IPS DF 19.7 (cell line): ENCODE data around the gene THSD7B.
"Not testable (repeated sequence)": the region's sequence is repeated elsewhere in the genome, so short reads cannot be mapped to it uniquely, and the experiment has no call there.

Source experiments
- DNase-seq: peaks from one replicate; pipeline ENCODE4 v3.0.0-alpha.2; 2013; ENCODE audit warnings: low read depth, low spot score

The THSD7B gene

DNA sequence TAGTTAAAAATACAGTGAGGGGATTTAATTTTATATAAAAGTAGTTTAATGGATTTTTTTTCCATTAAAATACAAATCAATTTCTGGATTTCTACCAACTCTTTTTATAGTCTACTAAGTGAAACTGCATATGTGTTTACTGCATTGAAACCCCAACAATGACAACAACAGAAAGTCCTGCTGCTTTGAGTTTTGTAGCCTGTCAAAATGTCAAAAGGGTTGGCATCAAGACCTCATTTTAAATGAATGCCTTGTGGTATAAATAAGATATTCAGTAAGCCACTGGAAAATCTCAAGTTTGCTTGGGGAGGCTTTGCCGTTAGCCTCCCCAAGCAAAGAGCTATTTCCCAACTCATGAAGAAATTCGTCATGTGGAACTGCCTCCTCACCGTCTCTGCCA lies 758.6 kb downstream of the THSD7B start:
- no peak for DNase-seq

DNA sequence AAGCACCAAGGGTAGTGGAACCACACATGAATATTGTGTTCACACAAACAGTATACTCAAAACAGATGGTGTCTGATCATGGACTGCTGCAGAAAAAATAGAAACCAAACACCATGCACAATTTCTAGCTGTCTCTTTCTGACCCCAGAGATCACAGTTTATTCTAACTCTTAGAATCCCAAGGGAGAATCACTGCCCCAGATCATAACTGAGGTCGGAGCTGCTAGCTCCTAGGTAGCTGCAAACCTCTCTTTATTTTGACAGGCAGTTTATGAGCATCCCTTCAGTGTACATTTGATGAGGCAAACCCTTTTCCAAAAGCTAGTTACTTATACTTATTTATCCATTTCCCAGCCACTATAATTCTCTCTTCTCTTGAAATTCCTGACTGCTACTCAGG lies 759.8 kb downstream of the THSD7B start:
- DNase-seq: no peak

DNA sequence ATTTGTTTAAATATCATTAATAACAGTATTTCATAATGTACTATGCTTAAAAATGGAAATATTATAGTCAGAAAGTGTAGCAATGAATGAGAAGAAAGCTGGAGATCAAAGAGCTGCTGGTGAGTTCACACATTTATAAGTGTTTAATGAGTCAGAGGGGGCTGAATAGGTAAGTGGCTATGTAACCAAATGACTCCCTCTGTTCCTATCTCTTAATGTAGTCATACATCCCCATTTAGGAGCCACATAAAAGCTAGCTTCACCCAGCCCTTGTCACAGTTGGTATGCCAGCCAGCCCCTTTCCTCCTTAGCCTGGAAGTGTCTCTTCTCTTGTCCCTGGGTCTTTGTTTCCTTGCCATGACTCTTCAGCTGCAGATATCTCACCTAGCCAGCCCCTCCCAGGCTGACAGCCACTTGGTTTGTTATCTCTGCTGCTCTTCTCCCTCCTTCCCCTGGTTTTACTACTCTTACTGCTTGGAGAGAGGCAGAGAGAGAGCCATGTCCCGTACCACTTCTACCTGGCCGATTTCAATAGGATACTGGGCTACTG lies 760.4 kb downstream of the THSD7B start:
- no peak for DNase-seq

DNA sequence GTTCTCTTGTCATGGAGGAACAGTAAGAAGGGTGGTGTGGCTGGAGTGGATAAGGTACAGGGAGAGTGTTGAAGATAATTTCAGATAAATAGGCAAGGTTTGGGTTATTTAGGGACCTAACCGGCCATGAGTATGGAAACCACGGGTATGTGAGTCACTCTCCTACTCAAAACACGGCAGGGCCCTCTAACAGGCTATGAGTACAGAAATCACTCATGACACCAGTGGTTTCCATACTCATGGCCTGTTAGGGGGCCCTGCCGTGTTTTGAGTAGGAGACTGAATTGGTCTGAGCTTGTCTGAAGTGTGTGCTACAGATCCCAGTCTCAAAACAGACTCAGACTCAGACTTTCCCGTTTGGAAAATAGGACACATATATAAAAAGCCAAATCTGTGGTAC lies 770.6 kb downstream of the THSD7B start:
- DNase-seq: no peak

DNA sequence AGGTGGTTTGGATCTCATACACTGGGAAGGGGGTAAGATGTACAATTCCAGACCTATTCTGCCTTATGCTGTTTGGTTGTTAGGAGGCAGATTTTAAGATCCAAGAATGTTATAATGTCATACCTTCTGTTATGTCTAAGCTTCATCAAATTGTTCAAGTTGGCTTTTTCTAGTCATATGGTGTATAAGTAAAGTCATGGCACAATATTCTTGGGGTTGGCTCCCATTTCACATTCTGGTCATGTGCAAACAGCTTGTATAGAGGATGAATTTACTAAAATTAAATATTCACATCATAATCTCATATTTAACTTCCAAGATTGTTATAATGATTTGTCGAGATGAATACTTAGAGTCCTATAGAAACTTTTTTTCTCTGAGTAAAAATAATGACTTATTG lies 774.0 kb downstream of the THSD7B start:
- no peak for DNase-seq

DNA sequence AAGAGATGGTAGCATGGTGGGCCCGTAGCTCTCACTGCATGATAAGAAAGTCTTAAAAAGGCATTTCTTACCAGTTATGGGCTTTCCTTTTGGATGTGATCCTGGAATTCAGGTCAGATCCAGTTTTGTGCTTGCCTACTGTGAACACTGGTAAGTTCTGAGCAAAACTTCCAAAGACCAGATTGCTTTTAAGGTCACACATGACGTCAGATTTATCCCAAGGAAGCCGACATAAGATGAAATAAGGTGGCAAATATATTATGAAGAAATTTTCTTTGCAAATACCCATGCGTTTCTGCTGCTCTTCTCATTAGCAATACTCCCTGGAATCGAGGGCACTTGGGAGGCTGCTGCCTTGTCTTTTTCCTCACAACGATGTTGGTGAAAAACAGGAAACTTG lies 782.5 kb downstream of the THSD7B start:
- DNase-seq: no peak

DNA sequence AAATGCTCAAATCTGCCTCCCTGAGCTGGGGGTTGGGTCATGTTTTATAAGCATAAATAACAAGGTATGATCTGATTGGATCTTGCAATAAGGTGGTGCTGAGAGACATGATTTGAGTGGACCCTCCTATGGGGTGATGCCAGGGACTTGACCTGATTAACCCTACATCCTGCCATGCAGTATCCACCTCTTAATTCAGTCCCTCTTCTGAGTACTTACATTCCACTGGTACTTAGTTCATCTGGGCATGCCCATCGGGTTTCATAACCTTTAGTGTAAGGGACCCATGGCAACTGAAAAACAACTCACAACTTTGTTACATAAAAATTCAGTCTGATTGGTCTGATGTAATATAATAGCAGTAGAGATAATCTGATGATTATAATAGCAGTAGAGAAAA lies 801.0 kb downstream of the THSD7B start:
- no peak for DNase-seq

DNA sequence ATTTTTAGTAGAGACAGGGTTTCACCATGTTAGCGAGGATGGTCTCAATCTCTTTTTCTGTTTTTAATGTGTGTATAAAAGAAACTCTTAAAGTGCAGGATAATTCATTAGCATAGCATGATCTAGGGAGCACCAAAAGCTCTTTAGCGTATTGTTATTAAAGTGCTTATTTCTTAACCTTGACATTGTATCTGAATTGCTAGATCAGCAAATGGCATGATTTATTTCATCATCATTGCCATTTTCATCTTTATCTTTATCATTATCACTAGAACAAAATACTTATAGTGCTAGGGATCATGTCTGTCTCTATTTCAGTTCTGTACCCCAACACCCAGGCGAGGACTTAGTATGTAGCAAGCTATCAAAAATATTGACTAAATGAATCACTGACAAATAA lies 805.1 kb downstream of the THSD7B start:
- no peak for DNase-seq

DNA sequence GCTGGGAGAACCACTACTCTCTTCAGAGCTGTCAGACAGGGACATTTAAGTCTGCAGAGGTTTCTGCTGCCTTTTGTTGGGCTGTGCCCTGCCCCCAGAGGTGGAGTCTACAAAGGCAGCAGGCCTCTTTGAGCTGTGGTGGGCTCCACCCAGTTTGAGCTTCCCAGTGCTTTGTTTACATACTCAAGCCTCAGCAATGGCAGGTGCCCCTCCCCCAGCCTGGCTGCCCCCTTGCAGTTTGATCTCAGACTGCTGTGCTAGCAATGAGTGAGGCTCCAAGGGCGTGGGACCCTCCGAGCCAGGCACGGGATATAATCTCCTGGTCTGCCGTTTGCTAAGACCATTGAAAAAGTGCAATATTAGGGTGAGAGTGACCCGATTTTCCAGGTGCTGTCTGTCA lies 822.5 kb downstream of the THSD7B start:
- not testable (repeated sequence) for DNase-seq

DNA sequence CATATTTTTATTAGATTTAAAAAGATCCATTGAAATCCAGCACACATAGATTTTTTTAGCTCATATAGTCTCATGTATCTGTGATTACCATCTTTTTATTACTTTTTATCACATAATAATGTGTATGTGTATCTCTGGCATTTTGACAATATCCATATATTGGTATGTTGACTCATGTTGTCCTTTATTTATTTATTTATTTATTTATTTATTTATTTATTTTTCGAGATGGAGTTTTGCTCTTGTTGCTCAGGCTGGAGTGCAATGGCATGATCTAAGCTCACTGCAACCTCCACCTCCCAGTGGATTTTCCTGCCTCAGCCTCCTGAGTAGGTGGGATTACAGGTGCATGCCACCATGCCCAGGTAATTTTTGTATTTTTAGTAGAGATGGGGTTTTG lies 823.2 kb downstream of the THSD7B start:
- DNase-seq: not testable (repeated sequence)

DNA sequence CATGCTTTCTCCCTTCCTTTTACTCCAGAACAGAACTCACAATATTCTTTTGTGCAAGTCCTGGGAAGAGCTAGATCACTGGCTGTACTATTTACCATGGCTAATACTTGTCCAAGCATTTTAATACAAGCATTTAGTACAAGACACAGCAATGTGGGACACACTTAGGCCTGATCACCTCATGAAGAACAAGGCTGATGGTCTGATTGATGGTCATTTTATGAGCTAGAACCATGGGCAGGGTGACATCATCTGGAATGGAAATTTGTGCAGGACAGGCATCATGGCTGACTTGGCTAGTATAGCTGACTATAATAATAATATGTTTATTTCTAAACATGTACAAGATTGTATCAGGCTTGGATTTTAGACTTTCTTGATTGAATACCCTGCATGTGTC lies 824.8 kb downstream of the THSD7B start:
- DNase-seq: no peak

DNA sequence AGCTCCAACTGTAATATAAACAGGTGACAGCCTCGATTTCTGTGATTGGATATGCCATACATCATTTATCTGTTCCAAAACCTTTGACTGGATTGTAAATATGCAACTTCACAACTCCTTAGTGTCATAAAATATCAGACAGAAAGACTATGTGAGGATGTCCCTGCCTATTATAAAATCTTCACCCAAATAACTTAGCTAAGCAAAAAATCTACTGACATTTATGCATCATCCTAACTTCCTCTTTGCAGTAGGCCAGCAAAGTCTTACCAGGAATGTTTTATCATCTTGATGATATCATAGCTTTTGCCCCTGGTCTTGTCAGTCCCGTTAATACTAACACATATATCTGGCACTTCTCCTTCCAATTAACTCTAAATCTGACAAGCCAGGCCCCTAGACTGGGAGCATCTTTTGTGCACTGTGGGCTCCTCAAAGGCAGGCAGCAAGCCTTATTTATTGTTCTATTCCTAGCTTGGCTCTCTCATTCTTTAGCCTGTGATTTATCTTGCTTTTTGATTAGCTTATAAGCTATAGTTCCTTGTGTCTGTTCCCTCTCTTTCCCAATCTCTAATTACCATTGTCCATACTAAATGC lies 842.5 kb downstream of the THSD7B start:
- no peak for DNase-seq

DNA sequence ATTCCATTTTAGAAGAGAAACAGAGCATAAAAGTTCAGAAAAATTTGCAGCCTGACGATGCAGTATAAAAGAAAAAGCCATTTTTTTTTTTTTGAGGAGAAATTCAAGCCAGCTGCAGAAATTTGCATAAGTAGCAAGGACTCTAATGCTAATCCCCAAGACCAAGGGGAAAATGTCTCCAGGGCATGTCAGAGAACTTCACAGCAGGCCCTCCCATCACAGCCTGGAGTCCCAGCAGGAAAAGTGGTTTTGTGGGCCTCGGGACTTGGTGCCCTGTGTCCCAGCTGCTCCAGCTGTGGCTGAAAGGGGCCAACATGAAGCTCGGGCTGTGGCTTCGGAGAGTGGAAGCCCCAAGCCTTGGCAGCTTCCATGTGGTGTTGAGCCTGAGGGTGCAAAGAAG lies 873.6 kb downstream of the THSD7B start:
- no peak for DNase-seq

DNA sequence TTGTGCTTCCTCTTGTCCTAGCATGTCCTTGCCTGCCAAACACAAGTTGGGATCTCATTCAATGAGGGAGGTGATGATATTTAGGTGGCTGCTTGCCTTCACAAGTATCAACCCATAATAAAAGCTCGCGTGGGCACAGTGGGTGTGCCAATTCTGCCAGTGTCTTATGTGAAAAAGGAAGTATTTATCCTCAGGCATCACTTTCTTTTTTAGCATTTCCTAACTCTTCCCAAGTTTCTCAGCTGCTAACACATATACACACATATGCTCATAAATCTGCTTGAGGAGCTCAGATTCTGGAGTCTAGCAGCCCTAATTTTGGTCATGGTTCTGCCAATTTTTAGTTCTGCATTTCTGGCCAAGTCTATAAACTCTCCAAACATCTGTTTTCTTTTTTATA lies 879.4 kb downstream of the THSD7B start:
- DNase-seq: no peak

DNA sequence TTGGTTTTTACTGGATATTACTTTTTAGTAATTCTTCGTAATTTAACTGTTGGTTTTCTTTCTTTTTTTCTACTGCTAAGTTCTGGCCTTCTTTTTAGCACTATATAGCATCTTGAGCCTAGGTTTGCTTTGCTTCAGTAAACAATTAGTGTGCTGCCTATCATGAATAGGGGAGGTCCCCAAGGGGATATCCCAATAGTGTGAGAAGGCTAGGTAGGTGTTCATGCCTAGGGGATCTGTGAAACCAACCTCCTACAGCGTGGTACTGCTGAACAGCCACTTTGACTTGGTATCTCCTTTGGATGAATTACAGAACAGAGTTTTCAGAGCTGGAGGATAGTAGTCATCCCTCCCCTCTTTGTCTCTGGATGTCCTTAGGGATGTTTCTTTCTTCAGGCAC lies 888.7 kb downstream of the THSD7B start:
- DNase-seq: no peak

DNA sequence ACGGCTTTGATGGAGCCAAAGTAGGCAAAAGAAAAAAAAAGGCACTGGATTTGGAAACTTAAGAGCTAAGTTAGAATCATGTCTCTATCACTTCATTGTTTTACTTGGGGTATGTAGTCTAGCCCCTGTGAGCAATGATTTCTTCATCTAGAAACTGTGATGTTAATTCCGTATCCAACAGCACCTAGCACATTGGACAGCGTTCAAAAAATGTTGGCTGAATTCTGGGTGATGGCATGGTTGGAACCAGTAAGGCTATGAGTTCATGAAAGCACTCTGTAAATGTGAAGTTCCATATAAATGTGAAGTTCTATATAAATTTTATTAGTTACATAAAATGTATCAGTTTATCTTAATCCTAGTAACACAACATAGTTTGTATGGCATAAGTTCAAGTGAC lies 890.5 kb downstream of the THSD7B start:
- no peak for DNase-seq

DNA sequence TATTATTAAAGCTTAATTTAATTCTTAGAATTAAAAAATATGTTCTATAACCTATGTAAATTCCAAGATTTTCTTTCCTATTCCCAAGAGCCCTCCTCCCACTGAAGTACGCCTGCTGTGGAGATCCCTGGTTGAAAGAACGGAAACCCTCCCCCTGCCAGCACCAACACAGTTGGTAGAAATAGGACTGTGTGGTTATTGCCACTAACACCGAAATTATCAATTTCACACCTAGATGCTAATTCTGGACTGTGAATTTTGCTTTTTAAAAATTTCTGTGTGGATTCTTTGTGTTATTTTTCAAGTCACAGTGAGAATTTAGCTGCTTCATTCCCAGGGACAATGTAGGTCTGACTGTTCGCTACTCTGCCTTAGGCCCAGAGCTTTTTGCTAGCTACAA lies 893.1 kb downstream of the THSD7B start:
- DNase-seq: no peak

DNA sequence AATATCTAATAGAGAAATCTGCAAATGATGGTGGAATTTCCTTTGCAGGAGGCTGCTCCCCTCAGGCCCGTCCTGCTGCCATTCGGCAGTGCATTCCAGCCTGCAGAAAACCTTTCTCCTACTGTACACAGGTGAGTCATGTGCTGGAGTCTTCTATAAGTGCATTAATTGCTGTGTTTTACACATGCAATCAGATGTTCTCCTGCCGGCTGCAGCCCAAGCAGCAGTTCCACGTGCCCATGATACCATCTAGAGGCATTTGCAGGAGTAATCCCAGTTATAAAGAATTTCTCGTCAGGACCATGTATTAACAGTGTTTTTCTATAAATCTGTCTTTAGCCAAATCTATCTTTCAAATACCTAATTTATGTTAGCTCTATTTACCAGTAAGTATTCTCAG lies 894.3 kb downstream of the THSD7B start:
- DNase-seq: no peak

DNA sequence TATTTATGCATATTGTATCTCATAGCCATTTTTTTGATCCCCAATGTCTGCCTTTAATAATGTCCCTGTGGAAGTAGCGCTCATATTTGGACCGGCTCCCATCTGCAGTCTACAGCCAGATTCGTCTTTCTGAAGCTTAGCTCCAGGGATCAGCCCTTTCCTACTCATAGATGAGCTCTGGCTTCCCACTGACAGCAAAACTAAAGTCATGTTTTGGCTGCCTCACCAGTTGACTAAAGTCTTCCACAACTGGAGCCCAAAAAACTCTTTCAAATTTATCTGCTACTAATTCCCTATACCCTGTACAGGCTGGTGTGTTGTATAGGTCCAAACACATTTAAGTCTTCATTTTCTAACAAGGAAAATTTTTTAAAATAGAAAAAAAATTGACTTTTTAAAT lies 904.8 kb downstream of the THSD7B start:
- no peak for DNase-seq

DNA sequence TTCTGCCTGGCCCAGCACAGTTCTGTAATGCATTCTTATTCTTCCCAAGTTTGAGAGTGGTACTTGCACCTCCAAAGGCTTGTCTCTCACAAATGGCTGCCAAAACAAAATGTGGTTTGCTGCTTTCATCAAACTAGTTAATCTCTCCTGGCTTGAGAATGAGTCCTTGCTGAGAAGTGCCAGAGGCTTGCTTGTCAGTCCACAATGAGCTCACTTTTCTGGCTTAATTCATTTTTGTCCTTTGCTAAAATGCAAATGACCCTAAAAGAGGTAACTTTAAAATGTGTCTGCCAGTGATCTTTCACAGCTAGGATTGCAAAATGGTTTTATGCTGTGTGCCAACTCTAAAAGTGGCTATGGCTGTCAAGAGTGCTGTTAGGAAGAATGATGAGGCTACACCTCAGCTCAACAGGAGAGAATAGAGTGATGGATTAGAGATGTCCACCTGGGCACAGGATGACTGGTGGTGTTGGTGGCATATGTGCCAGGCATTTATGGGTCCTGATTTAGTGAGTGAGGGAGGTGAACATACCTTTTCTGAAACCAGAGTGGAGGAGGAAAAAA lies 907.7 kb downstream of the THSD7B start:
- no peak for DNase-seq

DNA sequence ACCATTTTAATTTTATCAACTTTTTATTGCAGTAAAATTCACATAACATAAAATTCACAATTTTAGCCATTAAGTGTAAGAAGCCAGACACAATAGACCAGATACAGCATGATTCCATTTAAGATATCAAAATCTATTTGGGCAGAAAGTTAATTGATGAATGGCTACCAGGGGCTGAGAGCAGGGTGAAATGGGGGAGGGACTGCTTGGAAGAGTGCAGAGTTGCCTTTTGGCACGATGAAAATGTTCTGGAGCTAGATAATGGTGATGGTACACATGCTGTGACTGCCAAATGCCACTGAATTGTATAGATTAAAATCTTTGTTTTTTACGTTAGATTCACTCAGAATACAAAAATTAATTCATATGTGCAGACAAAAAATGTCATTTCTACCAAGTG lies 909.6 kb downstream of the THSD7B start:
- DNase-seq: no peak

DNA sequence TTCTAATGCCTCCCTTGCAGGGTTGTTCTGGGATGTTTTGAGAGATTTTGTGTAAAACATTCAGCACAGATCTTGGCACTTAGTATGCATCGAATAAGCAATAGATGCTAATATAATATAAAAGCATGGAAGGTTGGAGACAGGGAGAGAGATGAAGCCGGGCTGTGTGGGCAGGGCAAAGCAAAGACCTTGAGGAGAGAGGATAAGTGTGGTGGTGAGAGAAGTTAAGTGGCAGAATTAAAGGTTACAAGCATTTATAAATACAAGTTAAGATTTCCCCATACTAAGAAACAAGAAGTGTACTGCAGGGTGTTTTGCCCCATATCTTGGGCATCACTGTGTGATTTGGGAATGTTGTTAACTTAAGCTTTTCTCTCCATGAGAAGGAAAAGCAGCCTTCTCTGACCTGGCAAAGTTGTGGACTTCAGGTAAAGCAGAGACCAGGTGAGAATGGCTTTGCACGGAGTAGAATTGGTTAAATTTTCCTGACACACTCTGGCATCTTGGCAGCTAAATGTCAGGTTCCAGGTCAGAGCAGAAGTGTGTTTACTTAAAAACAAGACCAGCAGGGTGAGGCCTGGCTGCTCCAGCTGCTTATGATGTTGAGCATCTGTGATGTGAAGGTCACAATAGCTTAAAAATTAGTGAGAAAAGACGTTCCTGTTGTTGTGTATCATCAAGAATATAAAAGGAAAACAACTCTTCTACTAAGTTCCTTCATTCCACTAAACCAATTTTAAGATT lies 910.4 kb downstream of the THSD7B start:
- DNase-seq: no peak

DNA sequence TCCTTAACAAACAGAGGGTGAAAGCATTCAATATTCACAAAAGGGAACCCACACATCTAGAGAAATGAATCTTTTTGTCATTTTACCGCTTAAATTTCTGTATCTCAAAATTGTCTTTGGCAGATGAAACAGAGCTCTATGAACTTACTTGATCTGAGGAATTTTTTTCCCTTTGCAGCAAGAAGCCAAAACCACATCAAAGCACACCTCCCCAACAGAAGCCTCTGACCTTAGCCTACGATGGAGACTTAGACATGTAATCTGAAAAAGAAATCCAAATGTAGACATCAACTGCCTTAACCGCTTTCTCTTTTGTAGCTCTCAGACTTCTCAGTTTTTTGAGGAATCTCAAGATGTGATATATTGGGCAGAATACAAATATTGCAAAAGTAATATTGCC lies 911.0 kb downstream of the THSD7B start:
- no peak for DNase-seq
